Measurements from ENCODE around the gene CADPS2.
A peak's percentile ranks its signal among the peaks of the same experiment; 100 is the strongest.

Gene CADPS2

DNA sequence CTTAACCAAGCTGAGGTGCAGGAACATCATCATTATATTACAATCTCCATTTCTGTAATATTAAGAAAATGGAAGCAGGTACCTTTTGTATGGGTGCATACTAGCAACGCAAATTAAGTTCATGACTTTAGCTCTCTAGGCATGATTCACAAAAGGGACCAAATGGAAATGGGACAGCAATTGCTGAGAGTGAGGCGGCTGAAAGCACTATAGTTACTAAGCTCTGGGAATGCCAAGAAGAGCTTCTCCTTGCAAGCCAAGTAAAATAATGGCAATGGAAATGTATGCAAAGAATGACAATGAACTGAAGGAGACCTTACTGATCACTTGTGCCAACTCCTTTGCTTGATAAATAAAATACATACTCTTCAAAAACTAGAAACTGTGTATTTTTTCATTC is 147.3 kb downstream of the CADPS2 start:
- Mint-ChIP-seq H3K4me1 (no peaks in the 10 kb centered on the region), H3K27me3 (ENCODE audit: low read depth) (no peaks in the 10 kb centered on the region), H3K36me3 (ENCODE audit: low read depth) (no peaks in the 10 kb centered on the region), H3K4me3 (no peak overlapping the region), H3K27ac (no peak overlapping the region), H3K9me3 (no peaks in the 10 kb centered on the region)
- TF ChIP-seq, protein P1, sequence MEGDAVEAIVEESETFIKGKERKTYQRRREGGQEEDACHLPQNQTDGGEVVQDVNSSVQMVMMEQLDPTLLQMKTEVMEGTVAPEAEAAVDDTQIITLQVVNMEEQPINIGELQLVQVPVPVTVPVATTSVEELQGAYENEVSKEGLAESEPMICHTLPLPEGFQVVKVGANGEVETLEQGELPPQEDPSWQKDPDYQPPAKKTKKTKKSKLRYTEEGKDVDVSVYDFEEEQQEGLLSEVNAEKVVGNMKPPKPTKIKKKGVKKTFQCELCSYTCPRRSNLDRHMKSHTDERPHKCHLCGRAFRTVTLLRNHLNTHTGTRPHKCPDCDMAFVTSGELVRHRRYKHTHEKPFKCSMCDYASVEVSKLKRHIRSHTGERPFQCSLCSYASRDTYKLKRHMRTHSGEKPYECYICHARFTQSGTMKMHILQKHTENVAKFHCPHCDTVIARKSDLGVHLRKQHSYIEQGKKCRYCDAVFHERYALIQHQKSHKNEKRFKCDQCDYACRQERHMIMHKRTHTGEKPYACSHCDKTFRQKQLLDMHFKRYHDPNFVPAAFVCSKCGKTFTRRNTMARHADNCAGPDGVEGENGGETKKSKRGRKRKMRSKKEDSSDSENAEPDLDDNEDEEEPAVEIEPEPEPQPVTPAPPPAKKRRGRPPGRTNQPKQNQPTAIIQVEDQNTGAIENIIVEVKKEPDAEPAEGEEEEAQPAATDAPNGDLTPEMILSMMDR (IDR thresholded peaks at IDR 0.05; ENCODE audit: unreplicated experiment in 3 of 3), result no peak

DNA sequence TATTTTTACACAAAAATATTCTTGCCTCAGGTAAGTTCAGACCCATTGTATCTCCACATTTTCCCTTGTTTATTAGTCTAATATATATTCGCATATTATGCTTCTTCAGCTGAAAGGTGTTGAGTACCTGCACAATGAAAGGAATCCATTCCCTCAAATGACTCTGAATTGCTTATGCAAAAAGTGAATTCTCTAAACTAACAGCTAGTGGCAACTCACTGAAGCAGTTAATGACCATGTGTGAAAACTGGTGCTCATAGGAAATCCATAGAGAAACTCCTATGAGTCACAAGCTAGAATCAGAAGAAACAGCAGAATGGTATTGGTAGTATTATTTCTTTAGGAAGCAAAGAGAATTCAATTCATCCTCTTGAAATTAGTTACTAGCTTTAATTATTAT is 150.1 kb downstream of the CADPS2 start:
- TF ChIP-seq, protein P1 (IDR thresholded peaks at IDR 0.05; ENCODE audit: unreplicated experiment in 3 of 3), result no peak
- H3K27ac Mint-ChIP-seq, result no peak overlapping the region
- H3K36me3 Mint-ChIP-seq (ENCODE audit: low read depth), result no peaks in the 10 kb centered on the region
- no peaks in the 10 kb centered on the region for H3K27me3 Mint-ChIP-seq (ENCODE audit: low read depth)
- no peaks in the 10 kb centered on the region for H3K4me1 Mint-ChIP-seq
- H3K4me3 Mint-ChIP-seq, result no peak overlapping the region
- no peaks in the 10 kb centered on the region for H3K9me3 Mint-ChIP-seq

DNA sequence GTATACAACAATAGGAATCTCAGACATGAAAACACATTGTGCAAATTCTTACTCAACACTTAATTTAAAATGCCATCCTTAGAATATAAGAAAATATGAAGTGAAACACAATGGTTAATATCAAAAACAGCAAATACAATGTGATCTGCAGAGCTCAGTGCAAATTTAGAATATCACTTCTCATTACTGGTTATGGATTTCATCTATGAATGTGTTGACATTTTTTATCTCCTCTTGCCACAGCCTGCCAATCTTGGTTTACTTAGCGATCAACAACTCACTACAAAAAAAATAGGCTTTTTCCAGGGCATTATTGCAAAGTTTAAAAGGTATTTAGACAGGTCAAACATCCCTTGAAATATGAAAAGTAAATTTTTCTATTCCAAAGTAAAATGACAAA is 158.5 kb downstream of the CADPS2 start:
- Mint-ChIP-seq H3K36me3 (ENCODE audit: low read depth) (no peaks in the 10 kb centered on the region), H3K4me3 (no peak overlapping the region)

DNA sequence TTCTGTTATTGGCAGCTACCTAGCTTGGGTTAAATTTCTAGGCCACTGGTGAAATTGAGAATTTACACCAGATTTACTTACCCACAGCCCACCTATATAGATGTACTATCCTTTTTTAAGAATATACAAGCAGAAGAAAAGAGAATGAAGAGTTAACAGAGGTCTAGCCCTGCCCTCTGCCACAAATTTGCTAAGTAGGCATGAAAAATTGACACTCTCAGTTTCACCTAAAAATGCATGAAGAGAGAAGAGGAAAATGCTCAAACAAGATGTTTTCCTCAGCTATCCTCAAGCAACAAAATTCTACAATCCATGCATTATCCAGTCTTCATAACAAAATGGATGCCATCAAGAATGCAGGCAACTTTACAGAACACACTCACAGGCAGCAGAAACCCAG is 158.9 kb downstream of the CADPS2 start:
- Mint-ChIP-seq H3K9me3 (no peaks in the 10 kb centered on the region), H3K27ac (no peak overlapping the region), H3K27me3 (ENCODE audit: low read depth) (no peaks in the 10 kb centered on the region), H3K4me3 (no peak overlapping the region), H3K36me3 (ENCODE audit: low read depth) (no peaks in the 10 kb centered on the region), H3K4me1 (no peaks in the 10 kb centered on the region)
- TF ChIP-seq, protein P1 (IDR thresholded peaks at IDR 0.05; ENCODE audit: unreplicated experiment in 3 of 3), result no peak

More for the DNA sequence above, 158.5 kb downstream of the CADPS2 start:
- Mint-ChIP-seq H3K4me1 (no peaks in the 10 kb centered on the region), H3K9me3 (no peaks in the 10 kb centered on the region), H3K27ac (no peak overlapping the region), H3K27me3 (ENCODE audit: low read depth) (no peaks in the 10 kb centered on the region)
- TF ChIP-seq, protein P1 (IDR thresholded peaks at IDR 0.05; ENCODE audit: unreplicated experiment in 3 of 3), result no peak

DNA sequence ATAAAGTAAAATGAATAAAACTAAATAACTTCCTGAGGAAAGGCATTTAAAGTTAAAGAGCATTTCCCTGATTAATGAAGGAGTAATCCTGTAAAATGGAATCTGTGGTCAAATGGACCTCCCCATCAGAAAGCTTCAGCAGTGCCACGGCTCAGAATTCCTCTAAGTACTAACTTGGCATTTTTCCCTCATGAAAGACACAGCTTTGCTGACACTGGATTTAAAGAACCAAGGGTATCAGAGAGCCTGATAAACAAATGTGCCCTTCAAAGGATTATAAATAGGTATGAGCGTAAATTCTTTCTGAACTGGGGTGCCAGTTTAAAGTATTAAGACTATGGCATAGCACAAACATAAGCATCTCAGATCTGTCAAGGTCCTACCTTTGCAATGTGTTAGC is 159.4 kb downstream of the CADPS2 start:
- no peaks in the 10 kb centered on the region for H3K27me3 Mint-ChIP-seq (ENCODE audit: low read depth)
- H3K36me3 Mint-ChIP-seq (ENCODE audit: low read depth), result no peaks in the 10 kb centered on the region
- H3K9me3 Mint-ChIP-seq, result no peaks in the 10 kb centered on the region
- no peak overlapping the region for H3K27ac Mint-ChIP-seq
- H3K4me3 Mint-ChIP-seq, result no peak overlapping the region
- TF ChIP-seq, protein P1 (IDR thresholded peaks at IDR 0.05; ENCODE audit: unreplicated experiment in 3 of 3), result no peak
- H3K4me1 Mint-ChIP-seq, result no peaks in the 10 kb centered on the region

DNA sequence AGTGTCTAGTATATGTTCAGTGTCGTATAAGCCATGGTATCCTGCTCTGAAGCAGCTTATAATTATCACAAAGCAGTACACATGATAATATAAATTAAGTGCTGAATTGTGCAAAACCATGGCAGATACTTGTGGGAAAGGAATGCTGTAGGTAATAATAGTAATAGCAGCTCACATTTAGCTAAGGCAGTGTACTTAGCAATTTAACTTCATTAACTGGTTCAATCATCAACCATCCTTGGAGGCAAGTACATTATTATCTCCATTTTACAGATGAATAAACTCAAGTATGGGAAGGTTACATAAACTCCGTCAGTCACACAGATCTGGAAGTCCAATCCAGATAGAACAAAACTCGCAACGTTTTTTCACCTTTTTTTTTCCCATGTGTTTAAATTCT is 161.9 kb downstream of the CADPS2 start:
- Mint-ChIP-seq H3K4me1 (no peaks in the 10 kb centered on the region), H3K27ac (peak overlapping the region in 1 of 3 experiments; percentile 9), H3K36me3 (ENCODE audit: low read depth) (no peaks in the 10 kb centered on the region), H3K9me3 (peaks cover 4% of the 10 kb centered on the region), H3K4me3 (no peak overlapping the region), H3K27me3 (ENCODE audit: low read depth) (peaks cover 4% of the 10 kb centered on the region)
- TF ChIP-seq, protein P1 (IDR thresholded peaks at IDR 0.05; ENCODE audit: unreplicated experiment in 3 of 3), result no peak

All from nephron (organoid).